Astrocyte (in vitro differentiated cells and primary cell): ENCODE data around the gene FAM151A. TPM values are rescaled to one million over a fixed set of nuclear protein-coding genes. Genes with fewer than 3 reads are reported as not detected.

Experiments
- DNase-seq: peaks from one replicate; pipeline ENCODE4 v3.0.0-alpha.2; 2010; ENCODE audit warnings: low read depth
- FAIRE-seq: peaks from 2 replicates; lab custom pipeline; 2011; peaks lifted over from hg19 to GRCh38; lab: Jason Lieb, UNC
- H2AFZ ChIP-seq: 2 replicates; pipeline ENCODE4 v1.6.0; 2012; ENCODE audit warnings: low read depth, low read length, inconsistent platforms
- H3K27ac ChIP-seq: 2 replicates; pipeline ENCODE4 v1.5.1; 2011; ENCODE audit warnings: low read depth, low read length, inconsistent platforms
- H3K27me3 ChIP-seq: 2 replicates; pipeline ENCODE4 v1.6.0; 2011; ENCODE audit warnings: low read length, inconsistent platforms; ENCODE audit not compliant: insufficient read depth
- H3K36me3 ChIP-seq: 2 replicates; pipeline ENCODE4 v1.5.1; 2011; ENCODE audit warnings: low read length, inconsistent platforms; ENCODE audit not compliant: insufficient read depth
- H3K4me1 ChIP-seq: 2 replicates; pipeline ENCODE4 v1.5.1; 2011; ENCODE audit warnings: low read length, inconsistent platforms; ENCODE audit not compliant: insufficient read depth
- H3K4me2 ChIP-seq: 2 replicates; pipeline ENCODE4 v1.6.0; 2012; ENCODE audit warnings: low read length, inconsistent platforms
- H3K4me3 ChIP-seq: 2 replicates; pipeline ENCODE4 v1.5.1; 2011; ENCODE audit warnings: low read depth, mild to moderate bottlenecking, low read length, inconsistent platforms; ENCODE audit not compliant: insufficient read depth
- H3K79me2 ChIP-seq: 2 replicates; pipeline ENCODE4 v1.6.0; 2012; ENCODE audit warnings: mild to moderate bottlenecking, low read length, inconsistent platforms; ENCODE audit not compliant: insufficient read depth
- H3K9ac ChIP-seq: 2 replicates; pipeline ENCODE4 v1.6.0; 2012; ENCODE audit warnings: mild to moderate bottlenecking, low read length, inconsistent platforms
- H3K9me3 ChIP-seq: 2 replicates; pipeline ENCODE4 v1.5.1; 2012; ENCODE audit warnings: low read depth, mild to moderate bottlenecking, low read length, inconsistent platforms; ENCODE audit not compliant: insufficient read depth
- H4K20me1 ChIP-seq: 2 replicates; pipeline ENCODE4 v1.6.0; 2012; ENCODE audit warnings: low read length, inconsistent platforms; ENCODE audit not compliant: insufficient read depth
- H3K27ac Mint-ChIP-seq: one replicate; pipeline ENCODE4 v1.8.0; 2021; ENCODE audit warnings: mild to moderate bottlenecking, mixed read lengths; ENCODE audit not compliant: unreplicated experiment
- H3K27me3 Mint-ChIP-seq: one replicate; pipeline ENCODE4 v1.8.0; 2021; ENCODE audit warnings: low read depth, mixed read lengths; ENCODE audit not compliant: unreplicated experiment
- H3K36me3 Mint-ChIP-seq: one replicate; pipeline ENCODE4 v1.8.0; 2021; ENCODE audit warnings: low read depth, mixed read lengths; ENCODE audit not compliant: unreplicated experiment
- H3K4me1 Mint-ChIP-seq: one replicate; pipeline ENCODE4 v1.8.0; 2021; ENCODE audit warnings: low read depth, mixed read lengths; ENCODE audit not compliant: unreplicated experiment
- H3K4me3 Mint-ChIP-seq: one replicate; pipeline ENCODE4 v1.8.0; 2021; ENCODE audit warnings: mild to moderate bottlenecking, moderate library complexity, mixed read lengths; ENCODE audit not compliant: unreplicated experiment
- H3K9me3 Mint-ChIP-seq: one replicate; pipeline ENCODE4 v1.8.0; 2021; ENCODE audit warnings: mild to moderate bottlenecking, mixed read lengths; ENCODE audit not compliant: unreplicated experiment
- CTCF ChIP-seq: IDR thresholded peaks from 2 replicates; pipeline ENCODE4 v1.5.1; 2011; ENCODE audit warnings: low read depth, mild to moderate bottlenecking, inconsistent platforms, low read length, moderate library complexity; ENCODE audit not compliant: insufficient read depth
- EZH2 ChIP-seq: IDR thresholded peaks from 2 replicates; pipeline ENCODE4 v1.6.1; 2012; ENCODE audit warnings: mild to moderate bottlenecking, low read length, inconsistent platforms; ENCODE audit not compliant: insufficient read depth
- total RNA-seq: library from RNA; stranded (reverse); gene quantifications from 2 replicates; pipeline ENCODE4 v1.2.1, GENCODE V29; 2021

FAM151A gene
- total RNA-seq, 1 donor from 2014 or later: not detected

- no peaks in the 10 kb centered on the region for H3K79me2 ChIP-seq
- H4K20me1 ChIP-seq: peaks cover 3% of the 10 kb centered on the region
- H2AFZ ChIP-seq: no peak overlapping the region
- no peak overlapping the region for H3K27ac ChIP-seq
- Mint-ChIP-seq H3K4me3 (no peak overlapping the region), H3K4me1 (peaks cover 5% of the 10 kb centered on the region), H3K36me3 (peaks cover 2% of the 10 kb centered on the region), H3K27ac (no peak overlapping the region), H3K9me3 (no peaks in the 10 kb centered on the region), H3K27me3 (peaks cover 24% of the 10 kb centered on the region)
- H3K27me3 ChIP-seq: no peaks in the 10 kb centered on the region
- H3K9me3 ChIP-seq: no peaks in the 10 kb centered on the region
- peaks cover 3% of the 10 kb centered on the region for H3K4me1 ChIP-seq
- FAIRE-seq: no peak
- H3K4me2 ChIP-seq: no peak overlapping the region
- no peaks in the 10 kb centered on the region for H3K36me3 ChIP-seq
- no peak overlapping the region for H3K9ac ChIP-seq
- DNase-seq: no peak
- H3K4me3 ChIP-seq: no peak overlapping the region
- TF ChIP-seq EZH2 (no peak), CTCF (no peak)
These were observed 39.5 kb downstream of the FAM151A start for GRCh38 chr1:54583871-54584270.

GRCh38 chr1:54583307-54583686 is 40.0 kb downstream of the FAM151A start:
- no peak overlapping the region for H3K4me2 ChIP-seq

More at GRCh38 chr1:54583307-54583686, 40.0 kb downstream of the FAM151A start:
- Histone ChIP-seq H3K36me3 (no peaks in the 10 kb centered on the region), H3K4me1 (peaks cover 3% of the 10 kb centered on the region), H3K9ac (no peak overlapping the region), H2AFZ (no peak overlapping the region), H3K27me3 (no peaks in the 10 kb centered on the region), H4K20me1 (peaks cover 3% of the 10 kb centered on the region), H3K79me2 (no peaks in the 10 kb centered on the region), H3K9me3 (no peaks in the 10 kb centered on the region), H3K27ac (no peak overlapping the region), H3K4me3 (no peak overlapping the region)
- no peak for DNase-seq
- H3K4me3 Mint-ChIP-seq: no peak overlapping the region
- FAIRE-seq: no peak
- TF ChIP-seq EZH2: no peak
- TF ChIP-seq CTCF: no peak
- peaks cover 5% of the 10 kb centered on the region for H3K4me1 Mint-ChIP-seq
- H3K27me3 Mint-ChIP-seq: peaks cover 24% of the 10 kb centered on the region
- no peak overlapping the region for H3K27ac Mint-ChIP-seq
- H3K36me3 Mint-ChIP-seq: peaks cover 2% of the 10 kb centered on the region
- no peaks in the 10 kb centered on the region for H3K9me3 Mint-ChIP-seq
